IMR-90 (cell line): ENCODE data around the gene GATA2. TPM values are rescaled to one million over a fixed set of nuclear protein-coding genes. Genes with fewer than 3 reads are reported as not detected.

Experiments used
- ATAC-seq: fragments of 200-7000 bp; cut with Tn5 transposase; 2 replicates; pipeline ENCODE4 v1.9.1; 2020; ENCODE audit warnings: low read depth, mild to moderate bottlenecking, moderate library complexity
- BruUV-seq: library from RNA; stranded (reverse); fragments of 400-500 nt; replicated peaks from 2 replicates; lab custom pipeline; 2021; lab: Mats Ljungman, UMichigan
- CTCF ChIA-PET: fragments of 300-600 bp; formaldehyde crosslinking; extraction: SDS; loops from one replicate; lab custom pipeline; 2021; ENCODE audit warnings: antibody characterized with exemption; lab: Yijun Ruan, JAX
- POLR2A ChIA-PET: fragments of 300-600 bp; sonication (Branson Sonifier 250); formaldehyde crosslinking; loops from one replicate; lab custom pipeline; 2022; ENCODE audit warnings: antibody characterized with exemption; ENCODE audit not compliant: unreplicated experiment; lab: Charles Lee
- DNase-seq: peaks from one replicate; pipeline ENCODE4 v3.0.0; 2013
- H2AFZ ChIP-seq: replicated peaks from 2 replicates; pipeline ENCODE3; 2013; ENCODE audit warnings: low read length, mild to moderate bottlenecking; ENCODE audit not compliant: poor library complexity
- H2AK5ac ChIP-seq: 2 replicates; pipeline ENCODE4 v1.6.1; 2013; ENCODE audit warnings: low read depth, low read length, inconsistent platforms
- H2AK9ac ChIP-seq: replicated peaks from 2 replicates; pipeline ENCODE3; 2013; ENCODE audit warnings: mild to moderate bottlenecking, low read depth, low read length, moderate library complexity; ENCODE audit not compliant: poor library complexity
- H2BK120ac ChIP-seq: 2 replicates; pipeline ENCODE4 v1.6.1; 2013; ENCODE audit warnings: low read depth, low read length, inconsistent platforms
- H2BK15ac ChIP-seq: 3 replicates; pipeline ENCODE4 v1.6.1; 2013; ENCODE audit warnings: low read depth, low read length, inconsistent platforms
- H2BK20ac ChIP-seq: 2 replicates; pipeline ENCODE4 v1.6.1; 2013; ENCODE audit warnings: low read depth, mild to moderate bottlenecking, inconsistent platforms, low read length, moderate library complexity
- H2BK5ac ChIP-seq: 2 replicates; pipeline ENCODE4 v1.6.1; 2013; ENCODE audit warnings: mild to moderate bottlenecking, low read depth, low read length, inconsistent platforms; ENCODE audit not compliant: poor library complexity, severe bottlenecking
- H3K14ac ChIP-seq: replicated peaks from 2 replicates; pipeline ENCODE4 v1.6.1; 2013; ENCODE audit warnings: low read depth, low read length, inconsistent platforms
- H3K18ac ChIP-seq: 2 replicates; pipeline ENCODE4 v1.6.1; 2013; ENCODE audit warnings: low read depth, low read length, control low read depth
- H3K23ac ChIP-seq: 2 replicates; pipeline ENCODE4 v1.6.1; 2013; ENCODE audit warnings: low read depth, low read length, inconsistent platforms
- H3K27ac ChIP-seq: 2 replicates; pipeline ENCODE4 v1.5.1; 2013; ENCODE audit warnings: mild to moderate bottlenecking, control low read depth, low read length; ENCODE audit not compliant: insufficient read depth
- H3K27me3 ChIP-seq: 2 replicates; pipeline ENCODE4 v1.6.1; 2013; ENCODE audit warnings: low read length; ENCODE audit not compliant: control insufficient read depth, insufficient read depth
- H3K36me3 ChIP-seq: 2 replicates; pipeline ENCODE4 v1.6.1; 2013; ENCODE audit warnings: low read length, mixed read lengths; ENCODE audit not compliant: control insufficient read depth, insufficient read depth
- H3K4ac ChIP-seq: 2 replicates; pipeline ENCODE4 v1.6.1; 2013; ENCODE audit warnings: low read depth, low read length, inconsistent platforms
- H3K4me1 ChIP-seq: 2 replicates; pipeline ENCODE4 v1.6.1; 2013; ENCODE audit warnings: low read length, mixed read lengths; ENCODE audit not compliant: control insufficient read depth, insufficient read depth
- H3K4me2 ChIP-seq: 2 replicates; pipeline ENCODE4 v1.6.1; 2013; ENCODE audit warnings: low read depth, mild to moderate bottlenecking, control low read depth, low read length, moderate library complexity
- H3K4me3 ChIP-seq: 2 replicates; pipeline ENCODE4 v1.5.1; 2013; ENCODE audit warnings: low read depth, mild to moderate bottlenecking, control low read depth, low read length, moderate library complexity; ENCODE audit not compliant: insufficient read depth
- H3K56ac ChIP-seq: 2 replicates; pipeline ENCODE4 v1.6.1; 2013; ENCODE audit warnings: low read length, inconsistent platforms; ENCODE audit not compliant: insufficient read depth; ENCODE audit errors: extremely low read depth
- H3K79me1 ChIP-seq, 2 experiments: 2 replicates each; pipeline ENCODE4 v1.6.1; 2013; ENCODE audit warnings: low read length in 2 of 2, inconsistent platforms in 1 of 2, low read depth in 1 of 2
- H3K9ac ChIP-seq: 2 replicates; pipeline ENCODE4 v1.6.1; 2013; ENCODE audit warnings: low read depth, low read length, control low read depth
- H3K9me1 ChIP-seq: 2 replicates; pipeline ENCODE4 v1.6.1; 2013; ENCODE audit warnings: low read length, inconsistent platforms; ENCODE audit not compliant: insufficient read depth
- H3K9me3 ChIP-seq: 2 replicates; pipeline ENCODE4 v1.6.1; 2013; ENCODE audit warnings: low read length; ENCODE audit not compliant: control insufficient read depth, insufficient read depth
- H4K20me1 ChIP-seq: 2 replicates; pipeline ENCODE4 v1.6.1; 2013; ENCODE audit warnings: low read length, inconsistent platforms; ENCODE audit not compliant: insufficient read depth
- H4K5ac ChIP-seq: 2 replicates; pipeline ENCODE4 v1.6.1; 2013; ENCODE audit warnings: mild to moderate bottlenecking, low read depth, low read length, control low read depth
- H4K8ac ChIP-seq, 2 experiments: 2 replicates each; pipeline ENCODE4 v1.6.1; 2013; ENCODE audit warnings: low read depth in 2 of 2, low read length in 2 of 2, control low read depth in 1 of 2, inconsistent platforms in 1 of 2
- H4K91ac ChIP-seq: 2 replicates; pipeline ENCODE4 v1.6.1; 2013; ENCODE audit warnings: low read depth, low read length, inconsistent platforms; ENCODE audit not compliant: insufficient read depth
- CEBPB ChIP-seq: IDR thresholded peaks from 2 replicates; pipeline ENCODE4 v1.6.1; 2012; ENCODE audit warnings: low read depth, low read length, improper control_type of control experiment
- CHD1 ChIP-seq: IDR thresholded peaks from 2 replicates; pipeline ENCODE4 v1.6.1; 2012; ENCODE audit warnings: low read depth, low read length, improper control_type of control experiment
- ELK1 ChIP-seq: fragments of 150-350 bp; IDR thresholded peaks from 2 replicates; pipeline ENCODE4 v1.6.1; 2016; ENCODE audit warnings: low read depth, mild to moderate bottlenecking, low read length, moderate library complexity, borderline replicate concordance
- MAFK ChIP-seq: IDR thresholded peaks from 2 replicates; pipeline ENCODE4 v1.6.1; 2012; ENCODE audit warnings: low read depth, low read length, improper control_type of control experiment
- MAZ ChIP-seq: IDR thresholded peaks from 2 replicates; pipeline ENCODE4 v1.6.1; 2012; ENCODE audit warnings: low read depth, mild to moderate bottlenecking, low read length, improper control_type of control experiment, moderate library complexity, borderline replicate concordance
- MXI1 ChIP-seq: IDR thresholded peaks from 2 replicates; pipeline ENCODE4 v1.6.1; 2012; ENCODE audit warnings: low read depth, mild to moderate bottlenecking, low read length, moderate library complexity, borderline replicate concordance
- NFE2L2 ChIP-seq: fragments of 150-350 bp; IDR thresholded peaks from 2 replicates; pipeline ENCODE4 v1.6.1; 2016; ENCODE audit warnings: low read depth, mild to moderate bottlenecking, low read length
- POLR2A ChIP-seq: IDR thresholded peaks from 2 replicates; pipeline ENCODE4 v1.6.1; 2012; ENCODE audit warnings: mild to moderate bottlenecking, low read depth, low read length
- RAD21 ChIP-seq: IDR thresholded peaks from 2 replicates; pipeline ENCODE4 v1.6.1; 2012; ENCODE audit warnings: low read length, improper control_type of control experiment
- RCOR1 ChIP-seq: IDR thresholded peaks from 2 replicates; pipeline ENCODE4 v1.6.1; 2012; ENCODE audit warnings: mild to moderate bottlenecking, low read length, improper control_type of control experiment; ENCODE audit not compliant: insufficient replicate concordance
- RFX5 ChIP-seq: IDR thresholded peaks from 2 replicates; pipeline ENCODE4 v1.8.0; 2012; ENCODE audit warnings: low read depth, mild to moderate bottlenecking, low read length, moderate library complexity
- SMC3 ChIP-seq: fragments of 150-350 bp; IDR thresholded peaks from 2 replicates; pipeline ENCODE4 v1.6.1; 2016; ENCODE audit warnings: low read depth, mild to moderate bottlenecking, antibody characterized with exemption, low read length, moderate library complexity
- USF2 ChIP-seq: fragments of 150-350 bp; IDR thresholded peaks from 2 replicates; pipeline ENCODE4 v1.6.1; 2017; ENCODE audit warnings: mild to moderate bottlenecking, antibody characterized with exemption, low read length, low read depth
- WGBS, 2 experiments: methylation state at CpG; one replicate each; pipeline versions ENCODE4 v1.1.5 to v1.1.7; 2013; ENCODE audit warnings: missing lambda C conversion rate in 2 of 2; ENCODE audit not compliant: insufficient read length in 1 of 2; ENCODE audit errors: extremely low coverage in 2 of 2; 5-methylcytosine and 5-hydroxymethylcytosine counted together
- dilution Hi-C: fragments of 300-500 bp; cut with HindIII; formaldehyde crosslinking; loops from one replicate; pipeline ENCODE4 v1.14.3; 2018; ENCODE audit warnings: low sequenced_read_pairs; ENCODE audit not compliant: unreplicated experiment
- in situ Hi-C: fragments of 300-500 bp; cut with MboI; formaldehyde crosslinking; loops from 3 replicates; pipeline ENCODE4 v1.14.3; 2019; ENCODE audit warnings: low sequenced_read_pairs, inconsistent platforms, mixed read lengths
- intact Hi-C: fragments of 100-400 bp; cut with micrococcal nuclease; formaldehyde crosslinking; loops from 2 replicates; pipeline ENCODE4 v1.10.0; 2022
- polyA plus RNA-seq, 3 experiments: library from polyadenylated mRNA; depleted of rRNA; stranded (reverse); fragments of >200 nt; gene quantifications; 2 replicates each; pipeline ENCODE4 v1.2.3, GENCODE V29; 2012; ENCODE audit warnings: low replicate concordance in 1 of 3
- total RNA-seq: library from RNA; depleted of rRNA; stranded (reverse); fragments of >200 nt; gene quantifications from 2 replicates; pipeline ENCODE4 v1.2.3, GENCODE V29; 2012

GATA2 gene
- total and polyA plus RNA-seq, 2 of the 4 experiments (the other 2 are of a cell fraction): 2.2 to 13.5 TPM

GRCh38 chr3:128484404-128485281 is 8.4 kb downstream of the GATA2 start:
- DNase-seq (no peak), ATAC-seq (no peak)
- no TSS peak for BruUV-seq
- Histone ChIP-seq H2AFZ (peak overlapping the region; percentile 84), H2BK5ac (peak overlapping the region; percentile 82), H2AK5ac (peak overlapping the region; percentile 91), H3K79me1 (peaks cover 0 to 35% of the 10 kb centered on the region in 2 experiments), H4K8ac (peak overlapping the region; percentile 76 to 81; a peak in 3 of 4 replicates), H3K4ac (peak overlapping the region; percentile 87), H3K9me1 (peaks cover 3% of the 10 kb centered on the region; the same call in 1 of the 2 replicates), H3K14ac (peak overlapping the region; percentile 72; the same call in 1 of the 2 replicates), H3K27me3 (peaks cover 2% of the 10 kb centered on the region; the same call in 1 of the 2 replicates), H4K91ac (peak overlapping the region; percentile 75; the same call in 1 of the 2 replicates), H3K56ac (no peak overlapping the region), H4K20me1 (peaks cover 7% of the 10 kb centered on the region; the same call in 1 of the 2 replicates), H3K4me1 (peaks cover 27% of the 10 kb centered on the region), H2BK120ac (peak overlapping the region; percentile 58), H2AK9ac (peak overlapping the region; percentile 96), H3K4me2 (peak overlapping the region; percentile 67), H3K4me3 (no peak overlapping the region), H3K27ac (peak overlapping the region; percentile 83), H3K23ac (peak overlapping the region; percentile 96; the same call in 1 of the 2 replicates), H2BK20ac (0 out of 2 replicates have a peak overlapping the region, but pooled peaks have one; percentile 51), H3K9ac (peak overlapping the region; percentile 64), H2BK15ac (peak overlapping the region; percentile 23; the same call in 2 of the 3 replicates), H3K36me3 (peaks cover 19% of the 10 kb centered on the region), H3K9me3 (no peaks in the 10 kb centered on the region), H3K18ac (no peak overlapping the region; the same call in 1 of the 2 replicates), H4K5ac (peak overlapping the region; percentile 62)
- POLR2A ChIA-PET: no interaction called here
- intact Hi-C loops (loop anchor here (5.0 kb wide), 1 partner anchor 407 kb away; no protein-coding TSS in a partner anchor), dilution Hi-C loops (no loop called here), in situ Hi-C loops (loop anchor here (5.0 to 10.0 kb wide), 2 partner anchors 312 to 390 kb away; no protein-coding TSS in a partner anchor)
- CTCF ChIA-PET: interaction anchor here (1.1 to 1.3 kb wide), 2 partner anchors 13 to 99 kb away, joined by 4 read pairs; no protein-coding TSS in a partner anchor
- no CpG with 5 or more reads among the region's 16 CpGs for WGBS, 2 experiments
- TF ChIP-seq MXI1 (no peak), RAD21 (no peak), MAZ (no peak), USF2 (no peak), RFX5 (no peak), NFE2L2 (no peak), POLR2A (no peak), ELK1 (no peak), RCOR1 (no peak), CEBPB (no peak), SMC3 (no peak), MAFK (no peak), CHD1 (no peak)
